ENCODE measurements around the gene VPS35L.

Gene VPS35L

GRCh38 chr16:19748389-19749168 lies 193.1 kb downstream of the VPS35L start:
- no peak overlapping the region for H4K12ac ChIP-seq (ENCODE audit: low read depth, low read length)
- DNase-seq: peak in 1 of 2 donors; percentile 68
- H2BK12ac ChIP-seq (ENCODE audit: low read length): no peak overlapping the region
- no peak overlapping the region for H3K4me2 ChIP-seq (ENCODE audit: low read length)
- no CpG with 5 or more reads among the region's 2 CpGs for WGBS (ENCODE audit: extremely low coverage, insufficient coverage, insufficient read length)
- no peak overlapping the region for H4K8ac ChIP-seq (ENCODE audit: low read depth, low read length)
- H3K4me3 ChIP-seq (ENCODE audit: low read depth, low read length): no peak overlapping the region
- H3K18ac ChIP-seq (ENCODE audit: low read length): no peak overlapping the region
- no peak overlapping the region for H3K27ac ChIP-seq (ENCODE audit: low read depth, low read length)
- no peak overlapping the region for H3K14ac ChIP-seq (ENCODE audit: low read length)
- H2AFZ ChIP-seq (ENCODE audit: insufficient read depth, low read length, poor library complexity): no peak overlapping the region
- no peak overlapping the region for H4K91ac ChIP-seq (ENCODE audit: low read depth, low read length)
- H3K4ac ChIP-seq (ENCODE audit: low read depth, low read length): no peak overlapping the region
- H3K4me1 ChIP-seq (ENCODE audit: control insufficient read depth in 1 of 2, insufficient read depth in 2 of 2, low read length in 2 of 2): peaks cover 3% of the 10 kb centered on the region in 2 experiments
- H3K79me1 ChIP-seq (ENCODE audit: low read length): no peaks in the 10 kb centered on the region
- H3K9ac ChIP-seq (ENCODE audit: low read length): no peak overlapping the region
- no peaks in the 10 kb centered on the region for H3K36me3 ChIP-seq (ENCODE audit: control insufficient read depth in 1 of 2, insufficient read depth in 2 of 2, low read length in 2 of 2)
- H2BK5ac ChIP-seq (ENCODE audit: low read depth, low read length, poor library complexity): no peak overlapping the region
- no peak overlapping the region for H2AK5ac ChIP-seq (ENCODE audit: low read length)
- no peaks in the 10 kb centered on the region for H3K79me2 ChIP-seq (ENCODE audit: control insufficient read depth, insufficient read depth, low read length, poor library complexity)
- H3K23ac ChIP-seq (ENCODE audit: low read length): no peak overlapping the region
- H3K9me3 ChIP-seq (ENCODE audit: insufficient read depth, low read depth, low read length): no peaks in the 10 kb centered on the region
- H3K27me3 ChIP-seq (ENCODE audit: insufficient read depth, low read length): no peaks in the 10 kb centered on the region
- H2BK120ac ChIP-seq (ENCODE audit: insufficient read depth, low read length, poor library complexity): no peak overlapping the region

- H4K91ac ChIP-seq (ENCODE audit: low read depth, low read length): no peak overlapping the region
- no peak overlapping the region for H3K4ac ChIP-seq (ENCODE audit: low read depth, low read length)
- H2AFZ ChIP-seq (ENCODE audit: insufficient read depth, low read length, poor library complexity): no peak overlapping the region
- no peak overlapping the region for H2AK5ac ChIP-seq (ENCODE audit: low read length)
- peaks cover 3% of the 10 kb centered on the region in 2 experiments for H3K4me1 ChIP-seq (ENCODE audit: control insufficient read depth in 1 of 2, insufficient read depth in 2 of 2, low read length in 2 of 2)
- H3K4me2 ChIP-seq (ENCODE audit: low read length): no peak overlapping the region
- no peak overlapping the region for H2BK120ac ChIP-seq (ENCODE audit: insufficient read depth, low read length, poor library complexity)
- no peak overlapping the region for H2BK5ac ChIP-seq (ENCODE audit: low read depth, low read length, poor library complexity)
- H3K79me1 ChIP-seq (ENCODE audit: low read length): no peaks in the 10 kb centered on the region
- no peak overlapping the region for H2BK12ac ChIP-seq (ENCODE audit: low read length)
- H4K12ac ChIP-seq (ENCODE audit: low read depth, low read length): no peak overlapping the region
- no CpG with 5 or more reads among the region's 4 CpGs for WGBS (ENCODE audit: extremely low coverage, insufficient coverage, insufficient read length)
- no peaks in the 10 kb centered on the region for H3K36me3 ChIP-seq (ENCODE audit: control insufficient read depth in 1 of 2, insufficient read depth in 2 of 2, low read length in 2 of 2)
- H4K8ac ChIP-seq (ENCODE audit: low read depth, low read length): no peak overlapping the region
- no peak overlapping the region for H3K14ac ChIP-seq (ENCODE audit: low read length)
- H3K4me3 ChIP-seq (ENCODE audit: low read depth, low read length): no peak overlapping the region
- DNase-seq: no peak
- H3K9me3 ChIP-seq (ENCODE audit: insufficient read depth, low read depth, low read length): no peaks in the 10 kb centered on the region
- H3K9ac ChIP-seq (ENCODE audit: low read length): no peak overlapping the region
- no peak overlapping the region for H3K18ac ChIP-seq (ENCODE audit: low read length)
- H3K27me3 ChIP-seq (ENCODE audit: insufficient read depth, low read length): no peaks in the 10 kb centered on the region
- no peak overlapping the region for H3K27ac ChIP-seq (ENCODE audit: low read depth, low read length)
- no peak overlapping the region for H3K23ac ChIP-seq (ENCODE audit: low read length)
- no peaks in the 10 kb centered on the region for H3K79me2 ChIP-seq (ENCODE audit: control insufficient read depth, insufficient read depth, low read length, poor library complexity)
These were observed 194.1 kb downstream of the VPS35L start for GRCh38 chr16:19749571-19750080.
